Measurements from ENCODE around the gene KCNF1. TPM values are rescaled to one million over a fixed set of nuclear protein-coding genes. Genes with fewer than 3 reads are reported as not detected.

The KCNF1 gene
- total RNA-seq, 1 donor from 2014 or later, result 3.1 TPM

GRCh38 chr2:10906926-10907625, 4.7 kb upstream of the KCNF1 start:
- no peaks in the 10 kb centered on the region for H3K36me3 ChIP-seq (ENCODE audit: control insufficient read depth, insufficient read depth, low read length)
- no peak for TF ChIP-seq CTCF (IDR thresholded peaks at IDR 0.05; ENCODE audit: insufficient read depth, low read length, poor library complexity, severe bottlenecking)
- H3K27me3 ChIP-seq (ENCODE audit: control insufficient read depth, insufficient read depth, low read length), result peaks cover 15% of the 10 kb centered on the region
- DNase-seq (ENCODE audit: low read depth), result no peak
- H3K4me3 ChIP-seq (ENCODE audit: low read depth, low read length), result no peak overlapping the region

- no peak for TF ChIP-seq CTCF (IDR thresholded peaks at IDR 0.05; ENCODE audit: insufficient read depth, low read length, poor library complexity, severe bottlenecking)
- no peak for DNase-seq (ENCODE audit: low read depth)
- H3K27me3 ChIP-seq (ENCODE audit: control insufficient read depth, insufficient read depth, low read length), result peaks cover 26% of the 10 kb centered on the region
- no peak overlapping the region for H3K4me3 ChIP-seq (ENCODE audit: low read depth, low read length)
- H3K36me3 ChIP-seq (ENCODE audit: control insufficient read depth, insufficient read depth, low read length), result no peaks in the 10 kb centered on the region
Measured at GRCh38 chr2:10908195-10908594, 3.5 kb upstream of the KCNF1 start.

- H3K4me3 ChIP-seq (ENCODE audit: low read depth, low read length), result no peak overlapping the region
- peak; percentile 58 for TF ChIP-seq CTCF (IDR thresholded peaks at IDR 0.05; ENCODE audit: insufficient read depth, low read length, poor library complexity, severe bottlenecking)
- H3K36me3 ChIP-seq (ENCODE audit: control insufficient read depth, insufficient read depth, low read length), result no peaks in the 10 kb centered on the region
- H3K27me3 ChIP-seq (ENCODE audit: control insufficient read depth, insufficient read depth, low read length), result peaks cover 37% of the 10 kb centered on the region
- DNase-seq (ENCODE audit: low read depth), result no peak
Measured at GRCh38 chr2:10909050-10909995, 2.4 kb upstream of the KCNF1 start.

- Histone ChIP-seq H3K4me3 (ENCODE audit: low read depth, low read length) (no peak overlapping the region), H3K36me3 (ENCODE audit: control insufficient read depth, insufficient read depth, low read length) (no peaks in the 10 kb centered on the region), H3K27me3 (ENCODE audit: control insufficient read depth, insufficient read depth, low read length) (peaks cover 37% of the 10 kb centered on the region)
- DNase-seq (ENCODE audit: low read depth), result no peak
- no peak for TF ChIP-seq CTCF (IDR thresholded peaks at IDR 0.05; ENCODE audit: insufficient read depth, low read length, poor library complexity, severe bottlenecking)
Measured at GRCh38 chr2:10909996-10910341, 1.8 kb upstream of the KCNF1 start.

- TF ChIP-seq CTCF (IDR thresholded peaks at IDR 0.05; ENCODE audit: insufficient read depth, low read length, poor library complexity, severe bottlenecking), result no peak
- H3K36me3 ChIP-seq (ENCODE audit: control insufficient read depth, insufficient read depth, low read length), result no peaks in the 10 kb centered on the region
- DNase-seq (ENCODE audit: low read depth), result no peak
- H3K4me3 ChIP-seq (ENCODE audit: low read depth, low read length), result no peak overlapping the region
- H3K27me3 ChIP-seq (ENCODE audit: control insufficient read depth, insufficient read depth, low read length), result peaks cover 40% of the 10 kb centered on the region
Measured at GRCh38 chr2:10910625-10911024, 1.1 kb upstream of the KCNF1 start.

All from kidney epithelial cell (primary cell).